Tongue (tissue), 2 donors: Measurements from ENCODE around the gene MIOX. TPM values are rescaled to one million over a fixed set of nuclear protein-coding genes. Genes with fewer than 3 reads are reported as not detected.

ENCODE experiments used
- DNase-seq: peaks from one replicate; pipeline ENCODE4 v3.0.0-alpha.2; 2015
- total RNA-seq: library from RNA; depleted of rRNA; stranded (reverse); fragments of >200 nt; gene quantifications from one replicate; pipeline ENCODE4 v1.2.3, GENCODE V29; 2014

Gene MIOX
- total RNA-seq, 1 donor from 2014 or later, result not detected

GRCh38 chr22:50473855-50474671, 12.6 kb upstream of the MIOX start:
- peak; percentile 56 for DNase-seq

DNA sequence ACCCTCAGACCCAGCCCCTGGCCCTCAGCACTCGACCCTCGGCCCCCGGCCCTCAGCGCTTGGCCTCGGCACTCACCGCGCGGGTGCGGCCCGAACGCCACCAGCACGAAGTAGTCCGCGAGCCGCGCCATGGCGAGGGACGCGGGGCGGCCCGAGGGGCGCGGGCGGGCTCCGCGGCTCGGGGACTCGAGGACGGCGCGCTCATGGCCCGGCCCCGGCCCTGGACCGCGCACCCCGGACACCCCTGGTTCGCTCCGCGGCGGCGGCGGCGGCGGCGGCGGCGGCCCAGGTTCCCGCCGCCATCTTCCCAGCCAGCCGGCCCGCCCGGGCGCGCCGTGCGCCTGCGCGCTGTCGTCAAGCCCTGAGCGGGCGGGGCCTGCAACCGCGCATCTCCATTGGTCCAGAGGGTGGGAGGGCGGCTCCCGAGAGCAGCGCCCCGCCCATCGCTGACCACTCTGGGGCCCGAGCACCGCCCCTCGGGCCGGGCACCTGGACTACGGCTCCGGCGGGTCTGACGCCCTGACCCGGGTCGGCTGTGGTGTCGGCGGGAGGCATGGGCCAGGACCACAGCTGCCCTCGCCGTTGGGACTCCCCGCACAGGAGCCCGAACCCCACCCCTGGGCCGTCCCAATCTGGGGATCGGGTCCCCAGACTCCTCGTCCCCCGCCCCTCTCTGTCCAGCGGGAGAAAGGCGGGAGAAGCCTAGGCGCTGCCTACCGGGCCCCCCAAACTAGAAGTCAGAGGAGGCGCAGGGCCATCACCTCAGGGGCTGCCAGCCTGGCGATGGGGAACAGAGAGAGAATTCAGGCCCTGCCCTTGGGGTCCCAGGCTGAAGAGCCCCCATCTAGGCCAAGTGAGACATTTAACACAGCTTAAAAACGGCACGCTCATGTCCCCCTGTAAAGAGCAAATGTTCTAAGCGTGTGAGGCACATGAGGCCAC, 11.7 kb upstream of the MIOX start, which contains the start of gene SBF1:
Gene SBF1, minus strand, starts transcription at position 326 of the 942 bp plus-strand sequence. Its CDS starts 195 bp downstream, at position 131.
- peak; percentile 97 for DNase-seq

DNA sequence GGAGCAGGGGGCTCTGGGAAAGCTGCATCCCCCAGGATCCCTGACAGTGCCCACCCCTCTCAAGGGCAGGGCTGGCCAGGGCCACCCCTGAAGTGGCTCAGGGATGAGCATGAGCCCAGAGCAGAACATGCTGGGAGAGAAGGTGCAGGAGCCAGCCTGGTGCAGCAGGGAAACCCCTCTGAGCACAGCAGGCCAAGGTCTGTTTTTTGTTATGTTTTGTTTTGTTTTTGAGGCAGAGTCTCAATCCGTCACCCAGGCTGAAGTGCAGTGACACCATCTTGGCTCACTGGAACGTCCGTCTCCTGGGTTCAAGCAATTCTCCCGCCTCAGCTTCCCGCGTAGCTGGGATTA, 11.0 kb upstream of the MIOX start:
- DNase-seq, result no peak

DNA sequence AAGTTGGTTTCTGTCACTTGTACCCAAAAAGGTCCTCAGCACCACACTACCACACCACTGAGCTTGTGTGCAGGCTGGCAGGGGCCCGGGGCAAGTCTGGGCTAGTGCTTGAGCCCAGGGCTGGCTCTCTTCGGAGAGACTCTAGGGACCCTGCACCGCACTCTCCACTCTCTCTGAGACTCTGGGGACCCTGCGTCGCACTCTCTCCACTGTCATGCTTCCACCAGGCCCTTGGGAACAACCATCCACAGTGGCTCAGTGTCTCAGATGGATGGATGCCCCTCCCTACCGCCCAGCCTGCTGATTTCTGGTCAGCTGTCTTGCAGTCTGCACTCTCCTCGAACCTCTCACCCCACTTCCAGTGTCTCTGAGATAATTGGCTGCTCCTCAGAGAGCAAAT, 9.8 kb upstream of the MIOX start:
- DNase-seq, result no peak

GRCh38 chr22:50477923-50478322, 8.7 kb upstream of the MIOX start:
- DNase-seq, result no peak

GRCh38 chr22:50479721-50480120, 6.9 kb upstream of the MIOX start:
- no peak for DNase-seq

GRCh38 chr22:50481045-50481439, 5.6 kb upstream of the MIOX start:
- DNase-seq, result no peak

GRCh38 chr22:50481440-50482106, 5.1 kb upstream of the MIOX start, which contains the start of gene ADM2:
Gene ADM2 (plus strand): TSS chr22:50481543. CDS start chr22:50481848, 305 bp downstream.
- DNase-seq, result no peak

DNA sequence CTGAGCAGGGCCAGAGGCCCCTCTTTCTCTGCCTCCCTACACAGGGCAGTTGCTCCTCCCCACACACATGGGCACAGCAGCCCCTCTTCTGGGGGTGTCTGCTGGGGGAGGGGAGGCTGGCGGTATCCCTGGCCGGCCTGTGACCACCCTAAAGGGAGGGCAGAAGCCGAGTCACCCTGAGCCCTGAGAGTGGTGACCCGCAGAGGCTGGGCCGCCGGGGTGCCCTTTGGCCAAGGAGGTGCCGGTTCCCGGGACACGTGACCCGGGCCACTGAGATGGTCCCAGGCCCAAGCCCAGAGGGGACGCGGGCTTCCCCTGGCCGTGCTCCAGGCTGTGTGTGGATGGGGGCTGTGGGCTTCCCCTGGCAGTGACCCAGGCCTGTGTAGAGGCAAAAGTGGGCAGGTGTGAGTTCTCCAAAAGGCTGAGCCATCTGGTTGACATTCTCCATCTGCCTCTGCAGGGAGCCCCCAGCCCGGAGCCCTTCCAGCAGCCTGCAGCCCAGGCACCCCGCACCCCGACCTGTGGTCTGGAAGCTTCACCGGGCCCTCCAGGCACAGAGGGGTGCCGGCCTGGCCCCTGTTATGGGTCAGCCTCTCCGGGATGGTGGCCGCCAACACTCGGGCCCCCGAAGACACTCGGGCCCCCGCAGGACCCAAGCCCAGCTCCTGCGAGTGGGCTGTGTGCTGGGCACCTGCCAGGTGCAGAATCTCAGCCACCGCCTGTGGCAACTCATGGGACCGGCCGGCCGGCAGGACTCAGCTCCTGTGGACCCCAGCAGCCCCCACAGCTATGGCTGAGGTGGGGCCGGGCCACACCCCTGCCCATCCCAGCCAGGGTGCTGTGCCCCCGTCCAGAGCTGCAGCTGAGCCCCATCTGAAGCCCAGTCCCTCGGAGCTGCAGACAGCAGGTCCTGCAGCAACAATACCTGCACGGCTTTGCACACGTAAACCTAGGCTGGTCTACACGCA, 4.3 kb upstream of the MIOX start:
- DNase-seq, result peak; percentile 20

DNA sequence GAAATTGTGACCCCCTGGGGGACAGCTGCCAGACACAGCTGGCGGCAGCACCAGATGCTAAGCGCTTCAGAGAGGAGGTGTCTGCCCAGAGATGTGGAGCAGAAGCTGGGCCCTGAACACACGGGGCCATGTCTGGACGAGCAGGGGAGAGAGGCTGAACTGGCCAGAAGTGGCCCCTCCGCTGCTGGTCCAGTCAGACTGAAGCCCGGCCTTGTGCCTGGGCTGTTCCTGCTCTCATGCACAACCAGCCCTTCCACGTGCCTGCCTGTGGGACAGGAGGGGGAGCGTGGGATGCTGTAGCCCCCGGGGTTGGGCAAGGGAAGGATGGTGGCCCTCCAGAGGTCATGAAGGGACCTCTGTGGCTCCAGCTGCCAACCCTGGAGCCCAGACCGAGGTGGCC, 3.6 kb upstream of the MIOX start:
- no peak for DNase-seq

DNA sequence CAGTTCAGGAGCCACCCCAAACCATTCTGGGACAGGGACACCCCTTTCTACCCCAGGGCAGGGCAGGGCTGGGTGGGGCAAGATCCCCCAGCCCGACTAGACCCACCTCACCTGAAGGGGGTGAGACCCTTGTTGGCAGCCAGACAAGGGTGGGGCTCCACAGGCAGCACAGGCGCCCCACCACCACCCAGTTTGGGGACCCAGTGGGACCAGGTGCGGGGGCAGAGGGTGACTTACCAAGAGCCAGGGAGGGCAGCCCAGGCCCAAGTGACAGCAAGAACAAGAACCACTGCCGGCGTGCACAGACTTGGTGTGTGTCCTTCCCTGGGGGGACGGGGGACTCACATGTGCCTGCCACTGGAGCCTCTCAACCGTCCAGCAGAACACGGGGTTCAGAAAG, 3.1 kb upstream of the MIOX start:
- no peak for DNase-seq

- DNase-seq, result no peak
Measured at GRCh38 chr22:50483977-50484853, 2.4 kb upstream of the MIOX start.

- DNase-seq, result no peak
Measured at GRCh38 chr22:50485221-50486131, 1.2 kb upstream of the MIOX start.

- no peak for DNase-seq
Measured at GRCh38 chr22:50487290-50488005, 789 bp downstream of the MIOX start.

DNA sequence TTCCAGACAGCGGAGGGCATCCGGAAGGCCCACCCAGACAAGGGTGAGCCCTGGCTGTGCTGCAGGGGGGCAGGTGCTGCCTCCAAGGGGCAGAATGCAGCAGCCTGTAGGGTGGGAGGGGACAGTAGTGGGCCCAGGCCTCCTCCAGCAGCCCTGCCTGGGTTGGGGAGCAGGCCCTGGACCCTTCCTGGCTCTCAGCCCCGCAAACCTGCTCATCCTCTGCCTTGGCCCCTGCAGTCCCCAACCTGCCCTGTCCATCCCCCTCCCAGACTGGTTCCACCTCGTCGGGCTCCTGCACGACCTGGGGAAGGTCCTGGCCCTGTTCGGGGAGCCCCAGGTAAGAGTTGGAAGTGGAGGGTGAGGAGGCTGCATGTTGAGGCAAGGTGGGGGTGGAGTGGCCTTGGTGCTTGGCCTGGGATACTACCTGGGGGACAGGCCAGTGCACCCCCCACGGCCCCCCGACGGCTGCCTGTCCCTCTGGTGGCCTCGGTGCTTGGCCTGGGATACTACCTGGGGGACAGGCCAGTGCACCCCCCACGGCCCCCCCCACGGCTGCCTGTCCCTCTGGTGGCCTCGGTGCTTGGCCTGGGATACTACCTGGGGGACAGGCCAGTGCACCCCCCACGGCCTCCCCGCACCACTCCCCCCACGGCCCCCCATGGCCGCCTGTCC, 1.5 kb downstream of the MIOX start:
- no peak for DNase-seq

GRCh38 chr22:50488886-50489285, 2.2 kb downstream of the MIOX start:
- no peak for DNase-seq

- DNase-seq, result no peak
Measured at GRCh38 chr22:50489363-50490243, 2.9 kb downstream of the MIOX start.
